NCI-H2081 (cell line): ENCODE measurements around the gene RXRB.
A peak's percentile ranks its signal among the peaks of the same experiment; 100 is the strongest.

ENCODE experiments used
- DNase-seq, 2 experiments: peaks; one replicate each; lab custom pipeline; 2025; lab: John Stamatoyannopoulos, UW

Gene RXRB

GRCh38 chr6:33211666-33212422 is 11.4 kb upstream of the RXRB start:
- no peak for DNase-seq

GRCh38 chr6:33211136-33211535 is 10.7 kb upstream of the RXRB start:
- DNase-seq = no peak

- no peak for DNase-seq
Observed at GRCh38 chr6:33209856-33210255, 9.4 kb upstream of the RXRB start.

GRCh38 chr6:33208091-33208967 is 7.9 kb upstream of the RXRB start, which contains the start of gene RING1:
Gene RING1, plus strand, starts transcription at chr6:33208500. Its CDS starts 323 bp downstream, at chr6:33208823.
- DNase-seq = peak; percentile 68 to 69

GRCh38 chr6:33207552-33208090 is 7.2 kb upstream of the RXRB start:
- DNase-seq = no peak

- DNase-seq = no peak
Observed at GRCh38 chr6:33206864-33207551, 6.5 kb upstream of the RXRB start.

GRCh38 chr6:33206027-33206863 is 5.8 kb upstream of the RXRB start:
- no peak for DNase-seq

GRCh38 chr6:33205191-33206026 is 4.9 kb upstream of the RXRB start:
- DNase-seq = no peak

- DNase-seq = peak; percentile 90 to 93
Observed at GRCh38 chr6:33204415-33205190, 4.1 kb upstream of the RXRB start, which contains the start of gene HSD17B8. Gene HSD17B8, plus strand, starts transcription at chr6:33204655. Its CDS starts 14 bp downstream, at chr6:33204669.

- DNase-seq = no peak
Observed at GRCh38 chr6:33204165-33204414, 3.6 kb upstream of the RXRB start.

GRCh38 chr6:33203443-33204164 is 3.1 kb upstream of the RXRB start:
- no peak for DNase-seq

- DNase-seq = no peak
Observed at GRCh38 chr6:33202799-33203198, 2.3 kb upstream of the RXRB start.

GRCh38 chr6:33201935-33202334 is 1.5 kb upstream of the RXRB start:
- no peak for DNase-seq

- no peak for DNase-seq
Observed at GRCh38 chr6:33201147-33201545, 681 bp upstream of the RXRB start.

- peak; percentile 42 to 64 for DNase-seq
Observed at GRCh38 chr6:33199687-33200218, 712 bp downstream of the RXRB start.

- DNase-seq = no peak
Observed at GRCh38 chr6:33198853-33199436, 1.5 kb downstream of the RXRB start.

GRCh38 chr6:33198159-33198852 is 2.2 kb downstream of the RXRB start:
- DNase-seq = no peak
